Thyroid gland (tissue), 4 donors: ENCODE results near the gene AGPAT4. TPM values are rescaled to one million over a fixed set of nuclear protein-coding genes. Genes with fewer than 3 reads are reported as not detected.
A peak's percentile ranks its signal among the peaks of the same experiment; 100 is the strongest.

Source experiments
- DNase-seq, 2 donors: peaks; one replicate each; pipeline ENCODE4 v3.0.0-alpha.2; 2019
- H3K27ac ChIP-seq, 3 donors: fragments of 200-600 bp; sonication (generic); 1 replicate in 2 of 3; 2 replicates in 1 of 3; pipeline ENCODE4 v1.5.1; 2016 to 2019; ENCODE audit warnings: mild to moderate bottlenecking in 1 of 3, moderate library complexity in 1 of 3
- H3K27me3 ChIP-seq: fragments of 200-600 bp; sonication (generic); one replicate; pipeline ENCODE4 v1.5.1; 2019
- H3K36me3 ChIP-seq, 2 donors: fragments of 200-600 bp; sonication (generic); one replicate each; pipeline ENCODE4 v1.5.1; 2016 to 2019
- H3K4me1 ChIP-seq, 2 donors: fragments of 200-600 bp; sonication (generic); one replicate each; pipeline ENCODE4 v1.5.1; 2017 to 2019
- H3K4me3 ChIP-seq, 3 donors: fragments of 200-600 bp; sonication (generic); replicated peaks in 1 of 3; 1 replicate in 2 of 3; 2 replicates in 1 of 3; pipeline ENCODE4 v1.5.1; 2016; ENCODE audit warnings: mild to moderate bottlenecking in 1 of 3
- H3K9me3 ChIP-seq: fragments of 200-600 bp; sonication (generic); one replicate; pipeline ENCODE4 v1.5.1; 2017
- CTCF ChIP-seq, 6 experiments: fragments of 200-600 bp in 3 of 6; fragments of 450-650 bp in 3 of 6; sonication (generic) in 3 of 6; IDR thresholded peaks; one replicate each; pipeline ENCODE4 v1.5.1; 2016 to 2019; ENCODE audit warnings: antibody characterized with exemption in 6 of 6, mild to moderate bottlenecking in 2 of 6, inconsistent platforms in 1 of 6, moderate library complexity in 1 of 6
- POLR2A ChIP-seq, 2 donors: fragments of 450-650 bp; IDR thresholded peaks; one replicate each; pipeline ENCODE4 v1.6.1; 2017; ENCODE audit warnings: antibody characterized with exemption in 2 of 2, mild to moderate bottlenecking in 2 of 2, moderate library complexity in 1 of 2
- WGBS, 2 donors: methylation state at CpG; one replicate each; pipeline ENCODE4 v1.1.5; 2017; 5-methylcytosine and 5-hydroxymethylcytosine counted together
- intact Hi-C: fragments of 100-400 bp; cut with DNase I; formaldehyde crosslinking; loops from one replicate; pipeline ENCODE4 v1.15.1; 2023
- total RNA-seq, 4 donors: library from RNA; depleted of rRNA; stranded (reverse); fragments of >200 nt; gene quantifications; one replicate each; pipeline ENCODE4 v1.2.3, GENCODE V29; 2016

AGPAT4 gene
- total RNA-seq, 4 donors from 2014 or later, result 6.1 to 12.8 (median 6.9) TPM

GRCh38 chr6:161135695-161136591, 137.9 kb downstream of the AGPAT4 start:
- peaks cover 6 to 16% of the 10 kb centered on the region in 2 donors for H3K4me1 ChIP-seq
- peak; percentile 81 for DNase-seq
- H3K9me3 ChIP-seq, result no peaks in the 10 kb centered on the region
- no peak overlapping the region for H3K4me3 ChIP-seq
- TF ChIP-seq CTCF (IDR thresholded peaks at IDR 0.05), result peak in 1 of 6 experiments; percentile 14
- no peak for TF ChIP-seq POLR2A (IDR thresholded peaks at IDR 0.05)
- H3K27ac ChIP-seq, result no peak overlapping the region
- H3K27me3 ChIP-seq, result no peaks in the 10 kb centered on the region
- 66 to 69% methylated on average over 23 of the region's 23 CpGs for WGBS, 2 donors
- H3K36me3 ChIP-seq, result no peaks in the 10 kb centered on the region
- intact Hi-C loops, result no loop called here

GRCh38 chr6:161134550-161135298, 139.1 kb downstream of the AGPAT4 start:
- no peaks in the 10 kb centered on the region for H3K36me3 ChIP-seq
- TF ChIP-seq POLR2A (IDR thresholded peaks at IDR 0.05) (no peak), CTCF (IDR thresholded peaks at IDR 0.05) (no peak)
- H3K9me3 ChIP-seq, result no peaks in the 10 kb centered on the region
- no peaks in the 10 kb centered on the region for H3K27me3 ChIP-seq
- peaks cover 6 to 13% of the 10 kb centered on the region in 2 donors for H3K4me1 ChIP-seq
- WGBS, 2 donors, result 98% methylated on average over 17 of the region's 17 CpGs
- DNase-seq, result no peak
- intact Hi-C loops, result no loop called here
- H3K27ac ChIP-seq, result no peak overlapping the region
- H3K4me3 ChIP-seq, result no peak overlapping the region

GRCh38 chr6:161133963-161134362, 139.9 kb downstream of the AGPAT4 start:
- intact Hi-C loops, result no loop called here
- no peak overlapping the region for H3K4me3 ChIP-seq
- 86 to 88% methylated on average over 9 of the region's 9 CpGs for WGBS, 2 donors
- no peaks in the 10 kb centered on the region for H3K36me3 ChIP-seq
- TF ChIP-seq POLR2A (IDR thresholded peaks at IDR 0.05) (no peak), CTCF (IDR thresholded peaks at IDR 0.05) (no peak)
- no peak overlapping the region for H3K27ac ChIP-seq
- H3K4me1 ChIP-seq, result peaks cover 6 to 9% of the 10 kb centered on the region in 2 donors
- no peak for DNase-seq
- H3K27me3 ChIP-seq, result no peaks in the 10 kb centered on the region
- H3K9me3 ChIP-seq, result no peaks in the 10 kb centered on the region

- H3K36me3 ChIP-seq, result no peaks in the 10 kb centered on the region
- TF ChIP-seq CTCF (IDR thresholded peaks at IDR 0.05) (no peak), POLR2A (IDR thresholded peaks at IDR 0.05) (no peak)
- H3K27ac ChIP-seq, result no peak overlapping the region
- intact Hi-C loops, result no loop called here
- 81 to 93% methylated on average over 4 to 11 of the region's 11 CpGs for whole genome bisulfite sequencing, 2 donors
- peaks cover 6 to 9% of the 10 kb centered on the region in 2 donors for H3K4me1 ChIP-seq
- H3K27me3 ChIP-seq, result no peaks in the 10 kb centered on the region
- no peak for DNase-seq
- no peaks in the 10 kb centered on the region for H3K9me3 ChIP-seq
- no peak overlapping the region for H3K4me3 ChIP-seq
Measured at GRCh38 chr6:161132384-161132783, 141.5 kb downstream of the AGPAT4 start.
